Measurements from ENCODE around the gene RALGPS1.

Gene RALGPS1

DNA sequence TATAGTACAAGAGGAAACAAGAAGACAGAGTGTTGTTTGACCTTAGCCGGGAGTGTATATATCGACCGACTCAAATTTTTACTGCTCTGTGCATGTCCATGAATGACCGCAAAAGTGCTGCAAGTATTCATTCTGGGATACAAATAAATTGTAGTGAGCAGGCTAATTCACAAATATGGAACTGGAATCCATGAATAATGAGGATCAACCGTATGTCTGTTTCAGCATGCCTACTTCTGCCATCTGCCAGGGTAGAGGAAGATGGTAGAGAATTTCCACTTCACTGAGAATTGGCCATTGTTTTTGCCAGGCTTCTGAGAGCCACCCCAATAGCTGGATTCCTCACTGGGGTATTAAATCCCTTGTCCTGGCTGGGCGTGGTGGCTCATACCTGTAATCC, 8.5 kb upstream of the RALGPS1 start:
- DNase-seq: no peak

DNA sequence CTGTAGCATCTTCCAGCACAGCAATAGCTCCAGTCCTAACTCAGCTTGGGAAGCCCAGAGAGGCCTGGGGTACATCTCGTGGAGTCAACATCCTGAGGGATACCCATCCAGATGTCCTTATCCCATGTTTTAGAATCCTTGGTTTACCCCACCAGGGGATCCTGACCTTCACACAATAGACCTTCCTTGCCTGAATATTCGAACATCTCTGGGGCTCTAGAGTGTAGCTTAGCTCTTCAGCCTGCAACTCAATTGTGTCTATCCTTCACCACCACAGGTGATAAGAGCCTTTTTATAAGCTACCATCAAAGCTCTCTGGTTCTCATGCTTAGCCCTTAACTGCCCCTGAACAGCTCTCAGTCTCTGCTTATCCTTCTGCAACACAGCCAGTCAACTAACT, 7.5 kb upstream of the RALGPS1 start:
- DNase-seq: no peak

DNA sequence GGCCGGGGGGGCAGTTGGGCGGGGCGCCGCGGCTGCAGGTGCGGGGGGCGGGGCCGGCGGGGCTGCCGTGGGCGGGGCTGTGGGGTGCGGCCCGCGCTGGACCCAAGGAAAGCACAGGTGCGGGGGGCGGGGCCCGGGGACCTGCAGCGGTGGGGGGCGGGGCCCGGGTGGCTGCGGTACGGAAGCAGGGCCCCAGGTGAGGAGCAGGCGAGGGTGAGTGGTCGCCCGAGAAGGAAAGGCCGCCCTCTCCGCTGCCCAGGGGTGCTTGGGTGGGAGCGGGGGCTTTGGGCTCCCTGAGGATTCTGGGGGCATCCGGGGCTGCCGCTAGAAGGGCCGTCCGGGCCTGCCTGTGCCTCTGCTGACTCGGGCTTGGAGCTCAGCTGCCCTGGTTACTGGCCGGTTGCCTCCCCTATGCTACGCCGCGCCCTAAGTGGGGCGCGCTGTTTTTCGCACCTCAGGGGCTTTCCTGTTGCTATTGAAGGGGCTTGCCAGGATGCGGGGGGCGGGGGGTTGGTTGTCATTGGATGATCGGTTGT, 767 bp downstream of the RALGPS1 start:
- DNase-seq: peak; percentile 35 to 88

DNA sequence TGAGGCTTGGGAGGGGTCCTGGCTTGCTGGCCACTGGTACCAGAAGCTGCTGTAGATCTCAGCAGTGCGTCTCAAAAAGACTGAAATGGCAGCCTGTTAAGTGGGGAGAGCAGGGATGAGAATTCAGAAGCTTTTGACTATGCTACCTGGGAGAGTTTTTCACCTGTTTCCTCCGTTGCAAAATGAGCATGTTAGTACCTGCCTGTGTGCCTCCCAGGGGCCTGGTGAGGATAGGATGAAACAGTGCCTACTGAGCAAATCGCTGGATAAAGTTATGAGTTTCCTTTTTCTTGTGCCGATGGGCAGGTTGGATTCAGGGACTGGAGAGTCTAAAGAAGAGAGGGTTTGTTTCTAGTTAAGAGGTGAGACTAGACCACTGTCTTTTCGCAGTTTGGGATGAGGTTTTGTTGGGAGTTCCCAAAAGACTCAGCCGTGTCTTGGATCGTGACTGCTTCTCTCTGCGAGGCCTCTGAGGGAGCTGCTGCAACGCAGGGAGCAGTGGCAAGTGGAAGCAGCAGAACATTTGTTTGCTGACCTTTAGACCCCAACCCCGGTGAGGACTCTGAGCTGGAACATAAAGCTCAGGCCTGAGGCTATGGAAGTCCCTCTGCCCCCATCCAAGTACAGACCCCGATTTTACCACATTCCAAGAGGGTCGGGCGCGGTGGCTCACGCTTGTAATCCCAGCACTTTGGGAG, 1.4 kb downstream of the RALGPS1 start:
- peak in 1 of 2 experiments; percentile 18 for DNase-seq

DNA sequence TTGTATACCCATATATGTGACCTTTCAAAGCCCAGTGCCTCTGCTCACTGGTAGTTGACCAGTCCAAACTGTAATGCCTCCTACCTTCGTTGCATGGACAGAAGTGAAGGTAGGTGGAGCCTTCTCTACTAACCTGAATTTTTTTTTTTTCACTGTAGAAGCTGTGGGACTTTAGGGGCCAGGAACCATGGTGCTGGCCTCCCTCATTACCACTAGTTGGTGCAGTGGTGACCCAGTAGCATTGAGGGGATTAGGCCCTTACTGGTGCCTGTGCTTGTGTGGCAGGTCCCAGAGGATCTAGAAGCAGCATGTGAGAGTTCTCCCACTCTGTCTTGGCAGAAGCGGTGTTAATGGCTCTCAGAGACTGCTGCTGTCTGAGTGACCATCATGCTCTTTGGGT, 2.3 kb downstream of the RALGPS1 start:
- DNase-seq: no peak

DNA sequence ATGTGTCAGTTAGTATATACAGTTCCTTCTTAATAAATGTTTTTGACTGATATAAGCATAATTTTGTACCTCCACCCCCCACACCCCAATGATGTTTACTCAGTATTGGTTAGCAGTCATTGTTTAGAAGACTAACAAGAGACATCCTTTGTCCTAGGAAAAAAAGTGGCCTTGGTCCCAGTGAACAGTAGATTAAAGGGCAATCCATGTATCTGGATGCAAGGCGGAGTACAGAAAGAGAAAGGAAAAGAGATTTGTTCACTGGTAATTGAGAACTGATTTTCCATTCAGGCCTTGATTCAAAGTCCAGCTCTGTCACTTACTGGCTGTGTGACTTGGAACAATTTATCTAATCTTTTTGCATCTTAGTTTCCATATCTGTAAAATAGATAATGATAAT, 4.6 kb downstream of the RALGPS1 start:
- DNase-seq: no peak

DNA sequence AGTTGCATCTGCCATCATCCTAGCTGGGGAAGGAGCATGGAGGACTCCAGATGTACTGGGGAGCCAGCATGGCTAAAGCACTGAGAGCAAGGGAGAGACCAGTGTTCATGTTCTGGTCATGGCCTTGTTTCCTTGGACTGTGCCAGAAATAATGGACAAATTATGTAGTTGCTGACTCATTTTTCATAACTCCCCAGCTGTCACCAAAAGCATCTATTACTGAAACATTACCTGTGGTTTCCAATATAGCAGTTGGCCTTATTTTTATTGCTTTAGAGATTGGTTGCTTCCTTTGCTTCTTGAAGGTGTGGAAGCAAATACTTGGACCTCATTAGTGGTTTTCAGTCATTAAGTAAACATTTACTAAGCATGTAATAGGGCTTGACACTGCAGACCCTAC, 11.3 kb downstream of the RALGPS1 start:
- DNase-seq: no peak

DNA sequence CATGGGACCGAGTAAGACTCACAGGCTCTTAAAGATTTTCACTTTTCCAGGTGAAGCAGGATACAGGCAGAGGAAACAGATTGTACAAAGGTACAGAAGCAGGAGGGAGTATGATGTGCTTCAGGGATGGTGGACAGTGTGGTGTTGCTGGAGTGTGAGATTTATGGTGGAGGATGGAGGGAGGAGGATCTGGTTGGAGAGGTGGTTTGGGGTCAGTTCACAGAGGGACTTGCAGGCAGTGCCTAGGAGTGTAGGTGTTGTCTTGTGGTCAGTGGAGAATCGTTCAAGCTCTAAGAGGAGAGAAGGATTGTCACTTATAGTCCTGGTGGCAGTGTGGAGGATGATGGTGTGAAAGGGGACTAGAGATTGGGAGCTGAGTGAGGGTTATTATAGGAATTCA, 11.8 kb downstream of the RALGPS1 start:
- no peak for DNase-seq

DNA sequence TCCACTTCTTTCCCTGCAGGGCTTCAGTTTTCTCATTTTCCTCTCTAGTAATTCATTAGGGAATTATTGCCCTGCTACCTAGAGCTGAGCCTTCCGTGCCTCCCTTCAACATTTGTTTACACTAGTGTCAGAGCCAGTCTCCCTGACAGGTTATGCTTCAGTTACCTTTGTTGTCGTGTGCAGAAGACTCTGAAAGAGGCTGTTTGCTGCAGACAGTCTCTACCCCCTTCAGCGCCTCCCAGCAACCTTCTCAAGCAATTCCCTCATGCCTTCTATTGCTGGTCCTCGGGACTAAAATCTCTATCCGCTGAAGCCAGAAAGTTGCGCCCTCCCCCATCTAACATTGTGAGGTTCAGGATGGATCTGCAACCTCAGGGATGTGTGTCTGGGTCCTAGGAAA, 12.8 kb downstream of the RALGPS1 start:
- peak; percentile 60 to 68 for DNase-seq

DNA sequence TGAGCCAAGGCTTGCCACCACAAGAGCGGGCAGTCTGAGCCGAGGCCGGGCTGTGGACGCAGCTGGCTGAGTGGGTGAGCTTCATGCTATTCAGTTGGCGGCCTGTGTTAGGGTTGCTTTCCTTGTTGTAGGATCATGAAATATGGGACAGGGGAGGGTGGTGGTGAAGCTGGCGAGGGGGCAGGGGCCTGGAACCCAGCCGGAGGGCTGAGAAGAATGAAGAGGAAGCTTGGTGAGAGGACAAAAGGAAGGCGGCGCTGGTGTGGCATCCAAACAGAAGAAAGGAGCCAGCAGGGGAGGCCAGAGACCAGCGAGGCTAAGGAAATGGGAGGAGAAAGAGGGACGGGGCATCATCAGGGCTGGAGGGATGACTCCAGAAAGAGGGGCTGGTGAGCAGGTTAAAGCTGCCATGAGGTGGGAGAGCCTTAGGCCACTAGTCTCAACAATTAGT, 18.3 kb downstream of the RALGPS1 start:
- DNase-seq: no peak

DNA sequence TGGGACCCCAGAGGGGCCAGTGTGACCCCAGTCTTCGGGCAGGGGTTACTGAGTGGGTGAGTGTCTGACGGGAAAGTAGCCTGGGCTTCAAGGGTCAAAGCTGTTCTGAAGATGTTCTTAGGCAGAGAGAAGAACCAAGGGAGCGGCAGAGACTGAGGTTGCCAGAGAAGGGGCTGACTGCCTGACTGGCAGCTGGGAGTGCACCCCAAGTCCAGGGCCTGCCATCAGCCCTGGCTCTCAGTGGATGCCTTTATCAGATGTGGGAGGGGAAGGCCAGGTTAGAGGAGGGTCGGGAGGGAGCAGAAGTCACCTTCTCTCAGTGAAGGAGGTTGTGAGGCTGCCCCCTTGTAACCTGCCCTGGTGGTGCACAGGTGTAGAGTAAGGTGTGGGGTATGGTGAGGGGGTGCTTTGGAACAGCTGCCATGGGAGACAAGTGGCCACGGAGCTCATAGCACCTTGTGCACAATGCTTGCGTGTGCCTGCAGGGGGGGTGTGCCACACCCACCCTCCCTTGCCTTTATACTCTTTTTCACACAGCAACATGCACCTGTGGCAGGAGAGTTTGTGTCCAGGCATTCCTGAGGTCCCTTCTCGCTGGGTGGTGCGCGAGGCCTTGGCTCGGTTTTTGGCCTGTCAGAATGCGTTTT, 18.9 kb downstream of the RALGPS1 start:
- no peak for DNase-seq

DNA sequence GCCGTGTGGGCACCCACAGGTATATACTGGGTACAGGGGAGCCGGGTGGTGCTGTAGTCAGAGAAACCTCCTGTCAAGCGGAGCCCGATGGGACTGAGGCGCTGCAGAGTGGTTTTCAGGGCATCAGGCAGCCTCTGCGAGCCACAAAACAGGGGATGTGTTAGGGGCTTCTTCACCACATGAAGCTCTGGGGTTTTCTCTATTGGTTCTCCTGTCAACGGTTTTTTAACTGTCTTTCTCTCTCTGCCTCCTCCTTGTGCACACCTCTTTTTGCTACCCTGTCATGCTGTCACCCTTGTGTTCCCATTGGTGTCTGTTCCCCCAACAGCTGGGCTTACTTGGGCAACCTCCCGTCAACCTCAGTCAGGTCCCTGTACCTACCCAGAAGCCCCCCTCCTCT, 19.9 kb downstream of the RALGPS1 start:
- DNase-seq: no peak

DNA sequence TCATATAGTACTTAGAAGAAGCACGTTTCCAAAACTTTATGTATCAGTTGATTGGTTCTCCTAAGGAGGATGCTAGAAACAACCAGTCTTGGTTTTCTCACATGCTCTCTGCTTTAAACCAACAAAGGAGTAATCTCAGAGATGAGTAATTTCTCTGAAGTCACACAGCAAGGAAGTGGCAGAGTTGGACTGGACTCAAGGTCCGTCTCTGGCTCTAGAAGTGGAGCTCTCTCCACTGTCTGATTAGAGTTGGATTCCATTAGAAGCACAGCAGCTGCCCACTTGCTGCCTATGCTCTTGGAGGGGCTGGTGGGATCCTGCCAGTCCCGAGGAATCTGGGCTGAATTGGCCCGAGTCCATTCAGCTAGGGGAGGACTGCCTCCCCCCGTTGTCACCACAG, 21.0 kb downstream of the RALGPS1 start:
- DNase-seq: no peak

DNA sequence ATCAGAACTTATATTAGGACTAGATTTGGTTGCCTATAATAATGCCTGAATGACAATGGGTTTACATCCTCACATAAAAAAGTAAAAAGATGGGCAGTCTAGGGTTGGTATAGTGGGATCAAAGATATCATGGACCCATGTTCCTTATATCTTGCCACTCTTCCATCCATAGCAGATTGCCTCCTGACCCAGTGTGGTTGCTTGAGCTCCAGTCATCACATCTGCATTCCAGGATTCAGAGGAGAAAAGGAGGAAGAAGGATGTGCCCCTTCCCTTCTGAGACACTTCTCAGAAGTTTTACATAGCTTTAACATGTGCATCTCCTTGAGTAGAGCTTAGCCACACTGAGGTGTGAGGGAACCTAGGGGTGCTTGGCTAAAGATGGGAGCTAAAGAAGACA, 22.9 kb downstream of the RALGPS1 start:
- no peak for DNase-seq

DNA sequence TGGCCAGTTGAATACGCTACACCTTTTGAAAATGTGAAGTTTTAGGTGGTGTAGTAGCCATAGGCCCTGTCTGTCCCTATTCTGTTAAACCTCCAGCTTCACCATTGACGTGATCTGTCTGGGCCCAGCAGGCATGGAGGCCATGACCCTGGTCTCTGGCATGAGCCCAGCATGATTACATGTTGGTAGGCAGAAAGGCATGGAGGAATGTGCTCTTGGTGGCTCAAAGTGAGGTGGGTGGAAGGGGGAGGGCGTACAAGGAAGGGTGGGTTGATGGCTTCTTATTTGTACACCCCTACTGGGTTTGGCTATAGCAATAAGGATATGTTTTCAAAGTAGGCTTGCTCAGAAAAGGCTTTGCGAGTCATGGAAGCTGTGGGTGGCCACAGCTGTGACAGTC, 23.7 kb downstream of the RALGPS1 start:
- no peak for DNase-seq

DNA sequence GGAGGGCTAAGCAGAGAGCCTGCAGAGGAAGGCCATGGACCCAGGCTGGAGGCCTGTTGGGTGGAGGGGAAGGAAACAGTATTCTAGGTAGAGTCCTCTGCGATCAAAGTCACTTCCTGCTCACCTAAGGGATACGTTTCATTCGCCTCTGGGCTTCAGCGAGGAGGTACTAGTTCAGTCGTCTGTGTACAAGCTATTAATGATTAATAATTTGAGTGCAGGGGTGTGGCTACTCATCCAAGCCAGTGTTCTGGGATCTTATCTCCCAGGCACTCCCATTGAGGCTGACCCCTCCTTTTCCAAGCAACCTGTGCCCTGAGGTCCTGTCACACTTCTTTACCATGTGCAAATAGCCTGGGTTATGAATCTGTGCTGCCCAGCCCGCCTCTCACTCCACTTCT, 25.2 kb downstream of the RALGPS1 start:
- DNase-seq: peak; percentile 9 to 16

DNA sequence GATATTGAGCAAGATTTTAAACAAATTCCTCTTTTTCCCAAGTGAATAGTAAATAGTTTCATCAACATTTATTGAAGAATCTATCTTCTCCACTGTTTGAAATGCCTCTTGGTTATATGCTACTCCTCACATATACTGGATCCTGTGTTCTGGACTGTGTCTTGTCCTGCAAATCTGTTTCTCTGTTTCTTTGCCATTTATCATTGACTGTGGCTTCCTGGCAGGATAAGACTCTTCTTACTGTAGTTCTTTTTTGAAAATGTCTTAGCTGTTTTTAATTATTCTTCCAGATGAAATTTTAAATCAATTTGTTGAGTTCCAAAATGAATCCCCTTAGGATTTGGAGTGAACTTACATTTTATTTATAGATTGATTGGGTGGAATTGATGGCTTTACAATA, 27.8 kb downstream of the RALGPS1 start:
- DNase-seq: no peak

DNA sequence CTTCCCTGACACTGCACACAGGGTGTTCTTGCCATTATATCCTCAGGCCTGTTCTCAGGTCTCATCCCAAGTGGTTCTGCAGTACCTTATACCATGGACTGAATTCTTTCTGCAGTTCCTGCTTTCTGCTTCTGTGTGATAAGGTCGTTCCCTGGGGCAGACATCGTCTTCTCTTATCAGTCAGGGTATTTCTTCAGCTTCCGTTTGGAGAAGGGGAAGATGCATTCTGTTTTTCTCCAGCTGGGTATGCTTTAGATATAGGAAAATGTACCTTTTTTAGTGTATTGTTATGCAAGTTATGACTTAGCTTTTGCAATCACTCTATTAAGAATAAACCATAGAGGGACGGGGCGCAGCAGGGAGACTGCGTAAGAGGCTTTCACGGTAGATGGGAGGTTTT, 31.1 kb downstream of the RALGPS1 start:
- DNase-seq: no peak

DNA sequence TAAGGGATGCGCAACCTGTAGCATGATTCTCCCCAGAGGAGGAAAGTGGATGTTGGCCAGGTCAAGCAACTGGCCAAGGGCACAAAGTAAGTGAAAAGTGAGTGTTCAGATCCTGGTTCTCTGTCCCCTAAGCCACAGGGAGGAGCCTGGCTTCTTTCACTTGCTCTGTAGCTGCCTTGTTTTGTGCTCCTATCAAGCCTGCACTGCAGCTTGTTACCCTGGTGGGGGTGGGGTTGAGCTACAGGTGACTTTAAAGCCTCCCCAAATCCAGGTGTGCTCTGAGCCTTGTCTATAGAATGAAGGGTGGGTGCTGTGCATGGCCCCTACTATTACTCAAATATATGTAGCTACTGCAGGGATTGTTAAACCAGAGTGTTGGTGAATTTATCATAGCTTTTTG, 32.9 kb downstream of the RALGPS1 start:
- no peak for DNase-seq

DNA sequence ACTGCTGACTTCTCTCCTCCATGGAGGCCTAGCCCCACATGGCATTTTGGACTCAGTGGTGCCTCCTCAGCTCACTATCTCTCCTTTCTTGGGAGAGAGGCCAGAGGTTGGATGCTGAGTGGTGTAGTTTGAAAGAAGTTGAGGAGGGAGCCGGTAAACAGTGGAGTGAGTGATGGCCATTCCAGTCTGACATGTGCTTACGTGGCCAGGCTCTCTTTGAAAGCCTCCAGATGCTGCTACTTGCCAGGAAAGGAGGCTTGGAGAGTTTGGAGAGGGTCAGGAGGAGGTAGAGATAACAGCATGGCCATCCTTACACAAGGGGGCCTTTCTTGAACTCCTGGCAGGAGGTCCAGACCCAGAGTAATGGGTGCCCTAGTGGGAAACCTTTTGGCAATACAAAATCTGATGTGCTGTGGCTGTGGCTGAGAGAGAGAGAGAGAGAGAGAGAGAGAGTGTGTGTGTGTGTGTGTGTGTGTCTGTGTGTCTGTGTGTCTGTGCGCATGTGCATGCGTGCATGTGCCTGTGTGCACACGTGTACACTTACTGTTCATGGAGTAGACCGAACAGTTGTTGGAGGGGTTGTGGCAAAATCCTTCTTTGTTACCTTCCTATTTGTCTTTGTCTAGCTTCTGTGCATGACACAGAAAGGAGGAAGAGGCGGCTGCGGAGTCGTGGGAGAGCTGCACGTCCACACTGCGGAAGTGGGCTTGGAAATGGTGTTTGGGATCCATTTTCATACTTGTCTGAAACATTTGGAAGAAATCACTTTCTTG, 37.8 kb downstream of the RALGPS1 start:
- DNase-seq: no peak

DNA sequence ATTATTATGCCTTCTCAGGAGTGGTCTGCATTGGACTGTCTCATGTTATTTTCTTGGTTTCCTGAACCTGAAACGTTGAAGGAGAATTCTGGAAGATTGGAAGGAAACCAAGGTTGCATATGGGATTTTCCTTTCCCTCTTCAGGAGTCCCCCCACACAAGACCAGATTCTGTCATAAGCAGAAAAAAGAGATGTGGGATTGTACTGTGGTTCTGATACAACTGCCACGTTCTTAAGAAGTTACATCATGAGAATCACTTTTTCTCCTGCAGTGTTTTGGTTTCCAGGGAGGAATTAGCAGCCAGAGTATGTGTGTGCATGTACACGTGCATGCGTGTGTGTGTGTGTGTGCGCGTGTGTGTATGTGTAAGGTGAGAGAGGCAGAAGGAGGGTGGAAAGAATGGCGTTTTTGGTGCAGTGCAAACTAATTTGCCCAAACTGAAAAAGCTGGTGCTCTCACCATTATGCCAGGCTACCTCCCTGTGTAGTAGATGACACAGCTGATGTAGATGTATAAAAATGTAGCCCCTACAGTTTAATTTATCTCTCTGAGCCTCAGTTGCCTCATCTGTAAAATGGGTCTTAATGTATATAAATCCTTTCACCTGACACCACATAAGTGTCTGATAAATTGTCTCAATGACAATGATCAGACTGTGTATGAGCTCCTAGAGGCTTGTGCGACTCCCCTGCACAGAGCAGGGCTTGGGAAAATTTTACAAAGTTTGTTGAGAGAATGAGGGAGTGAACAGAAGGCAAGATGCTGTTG, 38.6 kb downstream of the RALGPS1 start:
- DNase-seq: no peak

DNA sequence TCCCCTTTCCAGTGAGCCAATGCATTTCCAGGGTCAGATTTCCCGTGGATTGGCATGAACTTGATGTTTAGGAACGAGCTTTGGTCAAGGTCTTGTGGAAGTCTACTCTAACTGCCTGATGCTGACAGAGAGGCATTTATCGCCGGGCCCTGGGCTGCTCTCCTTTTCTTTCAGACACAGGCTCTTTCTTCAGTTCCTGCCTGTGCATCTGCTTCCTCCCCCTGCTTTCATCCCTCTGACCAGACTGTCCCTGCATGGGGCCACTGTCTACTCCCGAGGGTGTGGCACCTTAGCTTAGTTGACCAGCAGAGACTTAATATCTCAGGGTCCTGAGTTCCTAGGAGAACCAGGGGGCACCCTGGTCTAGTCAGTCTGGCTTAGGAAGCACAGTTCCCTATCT, 41.2 kb downstream of the RALGPS1 start:
- DNase-seq: no peak
